Thyroid gland (tissue), 4 donors: ENCODE results near the gene COX20.

Experiments used
- POLR2A ChIP-seq, 2 donors: fragments of 450-650 bp; IDR thresholded peaks; one replicate each; pipeline ENCODE4 v1.6.1; 2017; ENCODE audit warnings: antibody characterized with exemption in 2 of 2, mild to moderate bottlenecking in 2 of 2, moderate library complexity in 1 of 2
- TF ChIP-seq, protein P1 (sequence below), 6 experiments: fragments of 200-600 bp in 3 of 6; fragments of 450-650 bp in 3 of 6; sonication (generic) in 3 of 6; IDR thresholded peaks; one replicate each; pipeline ENCODE4 v1.5.1; 2016 to 2019; ENCODE audit warnings: antibody characterized with exemption in 6 of 6, mild to moderate bottlenecking in 2 of 6, inconsistent platforms in 1 of 6, moderate library complexity in 1 of 6

DNA sequence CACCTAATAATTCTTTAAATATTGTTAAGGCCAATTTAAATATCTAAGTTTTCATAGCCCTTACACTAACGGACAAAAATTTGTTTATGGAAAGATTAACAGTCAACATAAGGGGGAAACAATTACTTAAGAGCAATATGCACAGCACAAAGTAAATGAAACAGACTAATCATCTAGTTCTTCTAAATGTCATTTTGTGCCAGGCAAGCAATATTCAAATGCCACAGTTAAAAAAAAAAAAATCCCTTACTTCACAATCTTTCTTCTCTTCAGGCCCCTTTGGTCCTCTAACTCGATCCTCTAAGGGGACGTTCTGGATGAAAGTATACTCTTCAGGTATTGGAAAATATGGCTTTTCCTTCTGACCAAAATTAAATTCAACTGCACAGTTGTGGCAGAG is 22.3 kb downstream of the COX20 start:
- TF ChIP-seq, protein P1, sequence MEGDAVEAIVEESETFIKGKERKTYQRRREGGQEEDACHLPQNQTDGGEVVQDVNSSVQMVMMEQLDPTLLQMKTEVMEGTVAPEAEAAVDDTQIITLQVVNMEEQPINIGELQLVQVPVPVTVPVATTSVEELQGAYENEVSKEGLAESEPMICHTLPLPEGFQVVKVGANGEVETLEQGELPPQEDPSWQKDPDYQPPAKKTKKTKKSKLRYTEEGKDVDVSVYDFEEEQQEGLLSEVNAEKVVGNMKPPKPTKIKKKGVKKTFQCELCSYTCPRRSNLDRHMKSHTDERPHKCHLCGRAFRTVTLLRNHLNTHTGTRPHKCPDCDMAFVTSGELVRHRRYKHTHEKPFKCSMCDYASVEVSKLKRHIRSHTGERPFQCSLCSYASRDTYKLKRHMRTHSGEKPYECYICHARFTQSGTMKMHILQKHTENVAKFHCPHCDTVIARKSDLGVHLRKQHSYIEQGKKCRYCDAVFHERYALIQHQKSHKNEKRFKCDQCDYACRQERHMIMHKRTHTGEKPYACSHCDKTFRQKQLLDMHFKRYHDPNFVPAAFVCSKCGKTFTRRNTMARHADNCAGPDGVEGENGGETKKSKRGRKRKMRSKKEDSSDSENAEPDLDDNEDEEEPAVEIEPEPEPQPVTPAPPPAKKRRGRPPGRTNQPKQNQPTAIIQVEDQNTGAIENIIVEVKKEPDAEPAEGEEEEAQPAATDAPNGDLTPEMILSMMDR (IDR thresholded peaks at IDR 0.05) = no peak
- no peak for TF ChIP-seq POLR2A (IDR thresholded peaks at IDR 0.05)
